ENCODE data around the gene SLC25A11.
A peak's percentile ranks its signal among the peaks of the same experiment; 100 is the strongest.

The SLC25A11 gene

DNA sequence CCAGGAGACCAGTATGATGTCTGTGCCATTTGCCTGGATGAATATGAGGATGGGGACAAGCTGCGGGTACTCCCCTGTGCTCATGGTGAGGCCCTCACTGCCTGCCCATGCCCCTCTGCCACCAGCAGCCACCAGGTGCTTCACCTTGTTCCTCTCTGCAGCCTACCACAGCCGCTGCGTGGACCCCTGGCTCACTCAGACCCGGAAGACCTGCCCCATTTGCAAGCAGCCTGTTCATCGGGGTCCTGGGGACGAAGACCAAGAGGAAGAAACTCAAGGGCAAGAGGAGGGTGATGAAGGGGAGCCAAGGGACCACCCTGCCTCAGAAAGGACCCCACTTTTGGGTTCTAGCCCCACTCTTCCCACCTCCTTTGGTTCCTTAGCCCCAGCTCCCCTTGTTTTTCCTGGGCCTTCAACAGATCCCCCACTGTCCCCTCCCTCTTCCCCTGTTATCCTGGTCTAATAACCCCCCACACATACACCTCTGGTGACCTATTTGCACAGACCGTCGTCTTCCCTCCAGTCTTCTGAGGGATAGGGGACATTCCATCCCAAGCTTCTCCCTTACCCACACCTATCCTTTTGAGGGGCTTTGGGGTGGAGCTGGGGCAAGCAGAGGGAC, 4.8 kb upstream of the SLC25A11 start:
- no peak for DNase-seq (ENCODE audit: extremely low read depth, low read depth)
- TF ChIP-seq, protein P1, sequence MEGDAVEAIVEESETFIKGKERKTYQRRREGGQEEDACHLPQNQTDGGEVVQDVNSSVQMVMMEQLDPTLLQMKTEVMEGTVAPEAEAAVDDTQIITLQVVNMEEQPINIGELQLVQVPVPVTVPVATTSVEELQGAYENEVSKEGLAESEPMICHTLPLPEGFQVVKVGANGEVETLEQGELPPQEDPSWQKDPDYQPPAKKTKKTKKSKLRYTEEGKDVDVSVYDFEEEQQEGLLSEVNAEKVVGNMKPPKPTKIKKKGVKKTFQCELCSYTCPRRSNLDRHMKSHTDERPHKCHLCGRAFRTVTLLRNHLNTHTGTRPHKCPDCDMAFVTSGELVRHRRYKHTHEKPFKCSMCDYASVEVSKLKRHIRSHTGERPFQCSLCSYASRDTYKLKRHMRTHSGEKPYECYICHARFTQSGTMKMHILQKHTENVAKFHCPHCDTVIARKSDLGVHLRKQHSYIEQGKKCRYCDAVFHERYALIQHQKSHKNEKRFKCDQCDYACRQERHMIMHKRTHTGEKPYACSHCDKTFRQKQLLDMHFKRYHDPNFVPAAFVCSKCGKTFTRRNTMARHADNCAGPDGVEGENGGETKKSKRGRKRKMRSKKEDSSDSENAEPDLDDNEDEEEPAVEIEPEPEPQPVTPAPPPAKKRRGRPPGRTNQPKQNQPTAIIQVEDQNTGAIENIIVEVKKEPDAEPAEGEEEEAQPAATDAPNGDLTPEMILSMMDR (IDR thresholded peaks at IDR 0.05; ENCODE audit: low read depth, low read length, missing control alignments) = no peak
- peak overlapping the region; percentile 97 for H3K4me3 ChIP-seq (replicated peaks; ENCODE audit: low read depth, low read length)

- TF ChIP-seq, protein P1 (IDR thresholded peaks at IDR 0.05; ENCODE audit: low read depth, low read length, missing control alignments) = no peak
- no peak overlapping the region for H3K4me3 ChIP-seq (replicated peaks; ENCODE audit: low read depth, low read length)
- DNase-seq (ENCODE audit: extremely low read depth, low read depth) = no peak
Observed at GRCh38 chr17:4944163-4944553, 4.3 kb upstream of the SLC25A11 start.

- no peak overlapping the region for H3K4me3 ChIP-seq (replicated peaks; ENCODE audit: low read depth, low read length)
- TF ChIP-seq, protein P1 (IDR thresholded peaks at IDR 0.05; ENCODE audit: low read depth, low read length, missing control alignments) = no peak
- DNase-seq (ENCODE audit: extremely low read depth, low read depth) = no peak
Observed at GRCh38 chr17:4942760-4943508, 3.1 kb upstream of the SLC25A11 start.

GRCh38 chr17:4941319-4941610, 1.4 kb upstream of the SLC25A11 start:
- no peak for DNase-seq (ENCODE audit: extremely low read depth, low read depth)
- TF ChIP-seq, protein P1 (IDR thresholded peaks at IDR 0.05; ENCODE audit: low read depth, low read length, missing control alignments) = no peak

DNA sequence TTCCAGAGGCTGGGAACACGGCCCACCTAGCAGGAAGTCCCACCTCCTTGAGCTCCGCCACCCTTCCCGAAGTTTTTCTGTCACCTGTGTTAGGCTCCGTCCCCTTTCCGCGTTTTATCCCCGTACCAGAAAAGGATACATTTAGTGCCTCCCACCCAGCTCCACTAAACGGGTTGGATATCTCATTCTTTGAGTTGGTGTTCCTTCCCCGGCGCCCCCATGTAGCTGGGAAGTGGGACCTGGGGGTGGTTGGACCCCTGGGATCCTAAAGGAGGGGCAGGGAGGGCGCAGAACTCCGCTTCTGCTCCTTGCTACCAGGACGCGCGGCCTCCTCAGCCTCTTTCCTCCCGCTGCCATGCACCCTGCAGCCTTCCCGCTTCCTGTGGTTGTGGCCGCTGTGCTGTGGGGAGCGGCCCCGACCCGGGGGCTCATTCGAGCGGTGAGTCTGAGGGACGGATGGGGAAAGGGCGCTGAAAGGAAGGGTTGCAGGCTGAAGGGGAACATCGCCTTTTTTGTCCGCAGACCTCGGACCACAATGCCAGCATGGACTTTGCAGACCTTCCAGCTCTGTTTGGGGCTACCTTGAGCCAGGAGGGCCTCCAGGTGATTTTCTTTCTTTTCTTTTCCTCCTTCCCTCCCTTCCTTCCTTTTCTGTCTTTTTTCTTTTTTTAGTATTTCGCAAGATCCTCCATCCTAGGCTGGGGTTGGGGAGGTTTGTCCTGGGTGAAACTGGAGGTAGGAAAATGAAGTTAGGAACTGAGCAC, 891 bp upstream of the SLC25A11 start:
- no peak for DNase-seq (ENCODE audit: extremely low read depth, low read depth)
- peak overlapping the region; percentile 99 for H3K4me3 ChIP-seq (replicated peaks; ENCODE audit: low read depth, low read length)
- TF ChIP-seq, protein P1 (IDR thresholded peaks at IDR 0.05; ENCODE audit: low read depth, low read length, missing control alignments) = no peak

More at GRCh38 chr17:4941319-4941610, 1.4 kb upstream of the SLC25A11 start:
- H3K4me3 ChIP-seq (replicated peaks; ENCODE audit: low read depth, low read length) = peak overlapping the region; percentile 99

- DNase-seq (ENCODE audit: extremely low read depth, low read depth) = no peak
- peak overlapping the region; percentile 99 for H3K4me3 ChIP-seq (replicated peaks; ENCODE audit: low read depth, low read length)
- TF ChIP-seq, protein P1 (IDR thresholded peaks at IDR 0.05; ENCODE audit: low read depth, low read length, missing control alignments) = no peak
Observed at GRCh38 chr17:4939546-4939795, 375 bp downstream of the SLC25A11 start.

Measured in HFF-Myc (cell line).